Testis (tissue), 3 donors: ENCODE results near the gene NDE1. TPM values are rescaled to one million over a fixed set of nuclear protein-coding genes. Genes with fewer than 3 reads are reported as not detected.
"Not testable (repeated sequence)": the region's sequence is repeated elsewhere in the genome, so short reads cannot be mapped to it uniquely, and the experiment has no call there.

Source experiments
- DNase-seq: peaks from one replicate; pipeline ENCODE4 v3.0.0-alpha.2; 2019
- H3K27ac ChIP-seq, 2 donors: fragments of 200-600 bp; sonication (generic); one replicate each; pipeline ENCODE4 v1.5.1; 2019
- H3K27me3 ChIP-seq: fragments of 200-600 bp; sonication (generic); one replicate; pipeline ENCODE4 v1.5.1; 2019
- H3K36me3 ChIP-seq: fragments of 200-600 bp; sonication (generic); one replicate; pipeline ENCODE4 v1.5.1; 2017; ENCODE audit warnings: low read depth; ENCODE audit errors: missing control alignments
- H3K4me1 ChIP-seq: fragments of 200-600 bp; sonication (generic); one replicate; pipeline ENCODE4 v1.5.1; 2019
- H3K4me3 ChIP-seq, 2 donors: fragments of 200-600 bp; sonication (generic); one replicate each; pipeline ENCODE4 v1.5.1; 2017 to 2019
- H3K9me3 ChIP-seq: fragments of 200-600 bp; sonication (generic); one replicate; pipeline ENCODE4 v1.5.1; 2017
- POLR2A ChIP-seq: fragments of 450-650 bp; IDR thresholded peaks from one replicate; pipeline ENCODE4 v1.6.1; 2017; ENCODE audit warnings: antibody characterized with exemption, mild to moderate bottlenecking, moderate library complexity
- WGBS, 2 donors: methylation state at CpG; one replicate each; pipeline ENCODE4 v1.1.5; 2018; 5-methylcytosine and 5-hydroxymethylcytosine counted together
- intact Hi-C: fragments of 100-400 bp; cut with DNase I; formaldehyde crosslinking; loops from one replicate; pipeline ENCODE4 v1.15.1; 2023; ENCODE audit warnings: low total_unique reads
- polyA plus RNA-seq: library from polyadenylated mRNA; stranded (reverse); fragments of 350-450 nt; fragmentation: Illumina TruSeq; extraction: RNeasy Lipid Tissue Mini Kit (QIAGEN cat#74804); gene quantifications from one replicate; pipeline ENCODE4 v1.2.3, GENCODE V29; 2014; ENCODE audit warnings: low read depth, low replicate concordance; ENCODE audit not compliant: insufficient read depth
- total RNA-seq, 2 donors: library from RNA; depleted of rRNA; stranded (reverse); fragments of >200 nt; gene quantifications; one replicate each; pipeline ENCODE4 v1.2.3, GENCODE V29; 2016
- TF ChIP-seq, protein P1 (sequence below), 3 experiments: fragments of 450-650 bp in 2 of 3; fragments of 200-600 bp in 1 of 3; sonication (generic) in 1 of 3; IDR thresholded peaks; one replicate each; pipeline ENCODE4 v1.5.1; 2016 to 2019; ENCODE audit warnings: antibody characterized with exemption in 3 of 3, mild to moderate bottlenecking in 2 of 3, moderate library complexity in 1 of 3

Gene NDE1
- total and polyA plus RNA-seq, 3 donors from 2014 or later: 45.2 to 84.3 (median 51.6) TPM

DNA sequence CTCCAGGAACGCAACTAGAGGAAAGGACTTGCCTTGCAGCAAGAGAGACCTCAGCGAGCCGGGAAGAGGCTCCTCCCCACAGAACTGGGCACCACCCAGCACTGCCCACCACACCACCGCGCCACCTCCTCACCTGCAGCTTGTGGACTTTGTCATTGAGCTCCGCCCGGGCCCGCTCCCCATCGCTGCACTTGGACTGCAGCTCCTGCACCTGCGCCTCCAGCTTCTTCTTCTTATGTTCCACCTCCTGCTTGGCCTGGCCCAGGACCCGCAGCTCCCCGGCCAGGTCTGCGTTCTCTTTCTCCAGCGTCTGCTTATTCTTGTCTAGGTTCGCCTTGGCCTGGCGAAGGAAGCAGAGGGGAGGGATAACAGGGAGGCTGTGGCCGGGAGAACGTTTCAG lies 76.7 kb downstream of the NDE1 start:
- WGBS, 2 donors: 83 to 85% methylated on average over 16 to 18 of the region's 18 CpGs

DNA sequence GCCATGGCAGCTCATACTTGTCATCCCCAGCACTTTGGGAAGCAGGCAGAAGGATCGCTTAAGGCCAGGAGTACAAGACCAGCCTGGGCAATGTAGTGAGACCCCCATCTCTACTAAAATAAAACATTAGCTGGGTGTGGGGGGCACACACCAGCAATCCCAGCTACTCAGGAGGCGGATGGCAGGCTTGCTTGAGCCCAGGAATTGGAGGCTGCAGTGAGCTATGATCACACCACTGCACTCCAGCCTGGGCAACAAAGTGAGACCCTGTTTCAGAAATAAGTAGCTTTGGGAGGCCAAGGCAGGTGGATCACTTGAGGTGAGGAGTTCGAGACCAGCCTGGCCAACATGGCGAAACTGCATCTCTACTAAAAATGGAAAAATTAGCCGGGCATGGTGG lies 77.7 kb downstream of the NDE1 start:
- DNase-seq, H3K27ac ChIP-seq, H3K4me3 ChIP-seq, H3K36me3 ChIP-seq, H3K4me1 ChIP-seq, H3K9me3 ChIP-seq, intact Hi-C loops, H3K27me3 ChIP-seq: not testable (repeated sequence)
- 93 to 98% methylated on average over 5 of the region's 5 CpGs for WGBS, 2 donors

More for the DNA sequence above, 76.7 kb downstream of the NDE1 start:
- Histone ChIP-seq H3K27ac (no peak overlapping the region), H3K9me3 (no peaks in the 10 kb centered on the region), H3K4me1 (peaks cover 9% of the 10 kb centered on the region), H3K36me3 (no peaks in the 10 kb centered on the region), H3K4me3 (no peak overlapping the region), H3K27me3 (no peaks in the 10 kb centered on the region)
- no peak for TF ChIP-seq POLR2A
- TF ChIP-seq, protein P1, sequence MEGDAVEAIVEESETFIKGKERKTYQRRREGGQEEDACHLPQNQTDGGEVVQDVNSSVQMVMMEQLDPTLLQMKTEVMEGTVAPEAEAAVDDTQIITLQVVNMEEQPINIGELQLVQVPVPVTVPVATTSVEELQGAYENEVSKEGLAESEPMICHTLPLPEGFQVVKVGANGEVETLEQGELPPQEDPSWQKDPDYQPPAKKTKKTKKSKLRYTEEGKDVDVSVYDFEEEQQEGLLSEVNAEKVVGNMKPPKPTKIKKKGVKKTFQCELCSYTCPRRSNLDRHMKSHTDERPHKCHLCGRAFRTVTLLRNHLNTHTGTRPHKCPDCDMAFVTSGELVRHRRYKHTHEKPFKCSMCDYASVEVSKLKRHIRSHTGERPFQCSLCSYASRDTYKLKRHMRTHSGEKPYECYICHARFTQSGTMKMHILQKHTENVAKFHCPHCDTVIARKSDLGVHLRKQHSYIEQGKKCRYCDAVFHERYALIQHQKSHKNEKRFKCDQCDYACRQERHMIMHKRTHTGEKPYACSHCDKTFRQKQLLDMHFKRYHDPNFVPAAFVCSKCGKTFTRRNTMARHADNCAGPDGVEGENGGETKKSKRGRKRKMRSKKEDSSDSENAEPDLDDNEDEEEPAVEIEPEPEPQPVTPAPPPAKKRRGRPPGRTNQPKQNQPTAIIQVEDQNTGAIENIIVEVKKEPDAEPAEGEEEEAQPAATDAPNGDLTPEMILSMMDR (IDR thresholded peaks at IDR 0.05): no peak
- no peak for DNase-seq
- intact Hi-C loops: no loop called here

DNA sequence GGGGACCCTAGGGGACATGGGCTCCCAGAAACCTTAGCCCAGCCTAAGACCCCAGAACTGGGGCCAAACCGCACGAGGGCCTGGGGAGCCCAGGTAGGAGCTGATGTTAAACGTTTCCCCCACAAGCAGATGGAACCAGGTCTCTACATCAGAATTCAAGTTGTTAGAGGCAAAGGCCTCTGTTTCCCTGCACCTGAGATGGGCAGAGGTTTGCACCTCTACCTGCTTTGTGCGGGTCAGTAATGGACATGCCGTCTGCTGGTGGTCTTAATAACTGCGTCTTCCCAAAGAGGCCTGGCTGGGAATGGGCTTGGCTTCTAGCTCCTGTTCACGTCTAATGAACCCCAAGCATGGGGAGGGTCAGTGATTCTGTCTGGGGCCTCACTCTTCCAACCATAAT lies 79.1 kb downstream of the NDE1 start:
- no peaks in the 10 kb centered on the region for H3K27me3 ChIP-seq
- H3K36me3 ChIP-seq: no peaks in the 10 kb centered on the region
- no peaks in the 10 kb centered on the region for H3K4me1 ChIP-seq
- no peak overlapping the region for H3K27ac ChIP-seq
- H3K9me3 ChIP-seq: no peaks in the 10 kb centered on the region
- H3K4me3 ChIP-seq: no peak overlapping the region
- intact Hi-C loops: no loop called here
- 92 to 93% methylated on average over 6 to 7 of the region's 7 CpGs for WGBS, 2 donors
- no peak for TF ChIP-seq POLR2A
- TF ChIP-seq, protein P1 (IDR thresholded peaks at IDR 0.05): no peak
- DNase-seq: no peak

DNA sequence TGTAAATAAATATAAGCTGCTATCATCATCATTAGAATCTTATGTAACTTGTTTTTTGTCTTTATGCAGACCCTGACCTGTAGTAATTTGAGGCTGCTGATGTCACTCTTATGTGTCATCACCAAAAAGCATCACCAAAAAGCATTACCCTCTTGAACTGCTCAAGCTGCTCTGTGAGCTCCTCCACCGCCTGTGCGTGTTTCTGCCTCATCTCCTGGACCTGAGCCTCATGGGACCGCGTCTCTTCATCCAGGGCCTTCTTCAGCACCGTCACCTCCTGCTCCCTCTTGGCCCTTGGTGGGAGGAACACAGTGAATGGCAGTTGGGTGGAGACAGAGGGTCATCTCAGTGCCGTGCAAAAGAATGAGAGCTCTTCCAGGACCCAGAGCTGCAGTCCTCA lies 82.4 kb downstream of the NDE1 start:
- Histone ChIP-seq H3K9me3 (no peaks in the 10 kb centered on the region), H3K36me3 (no peaks in the 10 kb centered on the region), H3K4me1 (no peaks in the 10 kb centered on the region), H3K27me3 (no peaks in the 10 kb centered on the region), H3K27ac (no peak overlapping the region), H3K4me3 (no peak overlapping the region)
- intact Hi-C loops: no loop called here
- WGBS, 2 donors: 90 to 91% methylated on average over 6 of the region's 6 CpGs
- no peak for TF ChIP-seq POLR2A
- DNase-seq: no peak

DNA sequence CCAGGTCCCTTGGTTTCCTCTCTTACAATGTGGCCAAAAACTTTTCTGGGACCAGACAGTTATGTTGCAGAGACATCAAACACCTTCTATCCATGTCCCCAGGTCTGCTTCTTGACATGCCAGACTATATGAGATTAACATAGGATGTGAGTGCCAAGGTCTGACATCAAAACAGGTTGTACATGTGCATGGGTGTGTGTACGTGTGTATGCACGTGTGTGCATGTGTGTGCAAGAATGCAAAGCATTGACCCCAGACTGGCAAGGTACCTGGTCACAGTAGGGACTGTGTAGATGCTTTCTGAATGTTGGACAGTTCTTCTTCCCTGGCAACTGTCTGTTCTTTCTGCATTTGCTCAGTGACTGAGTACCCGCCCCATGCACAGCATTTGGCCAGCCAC lies 85.6 kb downstream of the NDE1 start:
- H3K9me3 ChIP-seq: no peaks in the 10 kb centered on the region
- no peaks in the 10 kb centered on the region for H3K27me3 ChIP-seq
- no peak overlapping the region for H3K4me3 ChIP-seq
- TF ChIP-seq, protein P1 (IDR thresholded peaks at IDR 0.05): no peak
- no peak for TF ChIP-seq POLR2A
- intact Hi-C loops: no loop called here
- no peak for DNase-seq
- WGBS, 2 donors: 87 to 97% methylated on average over 3 of the region's 3 CpGs
- H3K4me1 ChIP-seq: no peaks in the 10 kb centered on the region
- no peak overlapping the region for H3K27ac ChIP-seq
- no peaks in the 10 kb centered on the region for H3K36me3 ChIP-seq

DNA sequence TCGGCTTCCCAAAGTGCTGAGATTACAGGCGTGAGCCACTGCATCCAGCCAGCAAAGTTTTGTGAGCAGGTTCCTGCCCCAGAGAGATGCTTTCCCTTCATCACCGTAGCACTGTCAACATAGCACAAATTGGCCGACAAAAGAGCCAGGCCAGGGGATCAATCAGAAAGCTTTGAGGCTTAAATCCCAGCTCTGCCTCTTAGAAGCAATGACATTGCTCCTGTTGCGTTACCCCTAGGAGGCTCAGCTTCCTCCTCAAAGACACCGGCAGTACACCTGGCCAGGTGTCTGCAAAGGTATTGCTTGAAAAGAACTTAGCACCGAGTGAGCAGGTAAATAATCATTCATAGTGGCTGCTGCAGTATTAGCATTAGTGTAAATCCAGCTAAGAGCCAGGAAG lies 86.5 kb downstream of the NDE1 start:
- H3K4me3 ChIP-seq: no peak overlapping the region
- 88% methylated on average over 7 of the region's 7 CpGs for WGBS, 2 donors
- intact Hi-C loops: no loop called here
- no peaks in the 10 kb centered on the region for H3K27me3 ChIP-seq
- no peak overlapping the region for H3K27ac ChIP-seq
- no peak for DNase-seq
- H3K4me1 ChIP-seq: no peaks in the 10 kb centered on the region
- no peaks in the 10 kb centered on the region for H3K9me3 ChIP-seq
- TF ChIP-seq, protein P1 (IDR thresholded peaks at IDR 0.05): no peak
- H3K36me3 ChIP-seq: no peaks in the 10 kb centered on the region
